G401.6 (cell line): ENCODE data around the gene BORCS8.
"Not testable (repeated sequence)": the region's sequence is repeated elsewhere in the genome, so short reads cannot be mapped to it uniquely, and the experiment has no call there.

Experiments
- FAIRE-seq: peaks from 2 replicates; lab custom pipeline; 2012; peaks lifted over from hg19 to GRCh38; lab: Jason Lieb, UNC

The BORCS8 gene

DNA sequence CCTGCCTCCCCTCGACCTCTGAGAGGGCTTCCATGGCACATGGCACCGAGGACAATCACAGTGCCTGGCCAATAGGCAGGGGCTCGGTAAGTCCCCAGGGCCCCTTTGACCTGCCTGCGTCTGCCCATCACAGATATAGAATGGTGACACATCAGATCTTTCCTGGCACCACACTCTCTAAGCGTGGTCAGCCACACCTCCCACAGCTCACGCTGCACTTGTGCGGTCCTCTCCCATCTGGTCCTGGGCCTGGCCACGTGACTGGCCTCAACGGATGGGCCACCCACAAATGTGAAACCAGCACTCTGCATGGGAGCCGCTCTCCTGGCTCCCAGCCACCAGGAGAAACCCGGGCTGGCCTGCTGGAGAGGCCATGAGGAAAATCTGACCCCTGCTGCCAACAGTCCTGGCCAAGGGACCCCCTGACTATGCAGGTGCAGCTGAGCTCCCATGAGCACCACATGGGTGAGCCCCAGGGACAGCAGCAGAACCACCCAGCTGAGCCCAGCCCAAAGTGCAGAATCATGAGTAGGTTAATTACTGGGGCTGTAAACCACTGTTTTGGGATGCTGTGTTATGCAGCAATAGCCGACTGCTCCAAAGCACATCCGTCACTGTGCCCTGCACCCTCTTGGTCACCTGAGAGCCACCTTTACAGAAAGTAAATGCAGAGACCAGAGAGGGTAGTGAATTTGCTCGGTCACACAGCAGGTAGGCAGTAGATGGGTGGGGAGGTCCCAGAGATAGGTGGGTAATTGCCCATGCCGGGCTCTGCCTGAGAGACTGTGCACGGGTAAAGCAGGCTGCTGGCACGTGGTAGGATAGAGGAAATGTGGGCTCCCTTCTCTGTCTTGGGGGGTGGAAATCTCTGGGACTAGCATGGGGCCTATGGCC is 12.2 kb downstream of the BORCS8 start:
- no peak for FAIRE-seq

DNA sequence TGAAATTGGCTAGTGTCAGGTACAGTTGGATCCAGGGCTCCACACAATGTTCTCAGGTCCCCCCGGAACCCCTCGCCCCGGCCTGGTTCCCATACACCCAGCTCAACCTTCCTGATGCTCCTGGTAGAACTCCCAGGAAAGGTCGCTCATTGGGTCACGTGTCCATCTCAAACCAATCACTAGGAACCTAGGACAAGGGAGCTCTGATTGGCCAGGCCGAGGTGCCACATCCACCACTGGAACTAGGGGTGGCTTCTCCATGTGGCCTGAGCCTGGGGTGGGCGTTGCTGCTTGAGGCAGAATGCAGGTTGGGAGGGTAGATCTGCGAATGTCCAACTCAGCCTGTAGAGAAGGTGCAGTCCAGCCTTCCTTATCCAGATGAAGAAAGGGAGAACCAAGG is 15.0 kb downstream of the BORCS8 start:
- no peak for FAIRE-seq

DNA sequence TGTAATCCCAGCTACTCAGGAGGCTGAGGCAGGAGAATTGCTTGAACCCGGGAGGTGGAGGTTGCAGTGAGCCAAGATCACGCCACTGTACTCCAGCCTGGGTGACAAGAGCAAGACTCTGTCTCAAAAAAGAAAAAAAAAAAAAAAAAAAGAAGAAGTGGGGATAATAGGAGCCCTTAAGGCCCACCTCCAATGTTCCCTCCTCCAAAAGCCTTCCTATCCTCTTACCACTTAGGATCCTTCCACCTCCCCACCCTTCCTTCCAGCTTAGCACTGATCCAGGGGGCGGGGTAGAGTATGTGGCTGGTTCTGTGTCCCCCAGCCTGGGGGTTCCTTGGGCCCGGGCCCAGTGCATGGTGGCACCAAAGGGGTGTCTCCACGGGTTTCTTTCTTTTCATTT is 18.7 kb downstream of the BORCS8 start:
- not testable (repeated sequence) for FAIRE-seq

DNA sequence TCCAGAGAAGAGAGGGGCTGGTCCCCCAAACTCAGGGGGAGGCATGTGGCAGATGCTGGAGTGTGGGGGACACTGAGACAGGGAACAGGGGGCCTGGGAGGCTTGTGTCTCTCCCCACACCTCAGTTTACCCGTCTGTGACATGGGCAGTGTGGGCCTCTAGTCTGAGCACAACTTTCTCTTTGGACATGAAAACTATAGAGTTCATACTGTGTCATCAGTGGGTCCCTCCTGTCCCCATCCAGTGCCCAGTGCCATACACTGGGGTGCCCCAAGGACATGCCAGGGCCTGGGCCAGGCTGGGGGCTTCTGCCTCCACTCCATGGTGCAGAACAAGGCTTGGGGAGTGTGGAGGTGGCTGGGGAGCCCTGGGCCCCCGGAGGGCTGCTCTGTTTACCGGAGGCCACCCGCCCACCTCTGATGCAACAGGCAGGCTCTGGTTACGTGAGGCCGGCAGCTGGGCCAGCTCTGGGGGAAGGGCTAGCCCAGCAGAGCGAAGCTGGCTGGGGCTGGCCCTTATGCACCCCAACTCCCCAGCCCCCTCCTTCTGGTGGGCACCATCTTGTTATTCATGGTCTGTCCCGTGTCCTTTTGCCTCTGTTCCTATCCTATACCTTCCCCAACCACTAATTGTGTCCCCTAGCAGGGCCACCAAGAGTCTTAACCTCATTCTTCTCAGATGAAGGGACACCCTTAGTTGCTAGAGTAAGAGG is 20.0 kb downstream of the BORCS8 start:
- FAIRE-seq: no peak

DNA sequence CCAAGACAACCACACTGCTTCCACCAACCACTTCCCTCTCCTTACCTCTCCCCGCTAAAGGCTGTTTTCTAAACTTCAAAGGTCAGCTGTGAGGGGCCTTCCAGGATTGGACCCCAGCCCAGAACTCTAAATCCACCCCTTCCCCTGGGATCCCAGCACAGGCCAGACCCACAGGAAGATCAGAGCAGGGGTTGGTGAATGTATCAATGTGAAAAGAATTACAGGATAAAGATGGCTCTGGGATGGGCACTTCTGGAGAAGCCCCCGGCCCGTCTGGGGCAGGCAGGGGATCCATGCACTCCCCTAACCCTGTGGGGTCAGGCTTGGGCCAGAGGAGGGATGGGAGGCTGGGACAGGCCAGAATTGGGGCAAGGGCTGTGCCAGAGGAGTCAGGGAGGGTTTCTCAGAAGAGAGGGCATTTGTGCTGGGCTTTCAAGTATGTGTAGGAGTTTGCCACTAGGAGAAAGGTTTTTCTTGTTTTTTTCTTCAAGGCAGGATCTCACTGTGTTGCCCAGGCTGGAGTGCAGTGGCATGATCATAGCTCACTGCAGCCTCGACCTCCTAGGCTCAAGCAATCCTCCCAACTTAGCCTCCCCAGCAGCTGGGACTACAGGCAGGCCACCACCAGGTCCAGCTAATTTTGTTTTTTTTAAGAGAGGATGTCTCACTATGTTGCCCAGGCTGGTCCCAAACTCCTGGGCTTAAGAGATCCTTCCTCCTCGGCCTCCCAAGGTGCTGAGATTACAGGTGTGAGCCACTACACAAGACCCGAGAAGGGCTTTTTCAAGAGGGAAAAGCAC is 20.9 kb downstream of the BORCS8 start:
- FAIRE-seq: no peak

DNA sequence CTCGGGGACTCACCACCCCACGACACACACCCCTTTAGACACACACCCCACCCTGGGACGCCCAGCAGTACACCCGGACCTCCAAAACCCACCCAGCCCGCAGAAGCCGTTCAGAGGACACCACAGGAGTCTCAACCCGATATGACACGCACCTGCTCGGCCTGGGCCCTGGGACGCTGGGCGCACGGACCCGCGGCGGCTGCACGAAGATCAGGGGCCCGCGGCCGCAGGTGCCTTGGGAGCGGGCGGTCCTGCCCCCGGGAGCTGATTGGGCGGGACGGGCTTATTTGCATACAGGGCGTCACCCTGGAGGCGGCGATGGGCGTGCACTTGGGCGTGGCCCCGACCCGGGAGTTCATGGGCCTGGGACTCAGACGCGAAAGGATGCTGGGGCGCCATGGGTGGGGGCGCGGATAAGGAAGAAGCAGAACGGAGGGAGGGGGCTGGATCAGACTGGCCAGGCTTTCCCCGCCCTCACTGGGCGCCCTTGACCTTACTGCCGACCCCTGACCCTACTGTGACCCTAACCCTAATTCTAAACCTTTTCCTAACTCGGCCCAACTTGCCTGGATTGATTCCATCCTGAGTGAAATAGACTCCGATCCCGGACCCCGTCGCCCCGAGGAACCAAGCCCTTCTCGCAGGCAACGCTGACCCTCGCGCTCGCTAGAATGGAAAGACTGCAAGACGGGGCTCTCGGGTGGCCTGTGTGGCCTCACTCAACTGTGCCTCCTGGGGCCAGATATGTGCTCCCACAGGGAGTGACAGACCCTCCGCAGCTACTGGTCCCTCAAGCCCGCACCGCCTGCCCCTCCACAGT is 21.7 kb downstream of the BORCS8 start, which contains the start of gene MEF2B:
MEF2B (minus strand) TSS at position 211 of the 820 bp plus-strand sequence. CDS start 19,528 bp downstream, outside the sequence.
- no peak for FAIRE-seq

DNA sequence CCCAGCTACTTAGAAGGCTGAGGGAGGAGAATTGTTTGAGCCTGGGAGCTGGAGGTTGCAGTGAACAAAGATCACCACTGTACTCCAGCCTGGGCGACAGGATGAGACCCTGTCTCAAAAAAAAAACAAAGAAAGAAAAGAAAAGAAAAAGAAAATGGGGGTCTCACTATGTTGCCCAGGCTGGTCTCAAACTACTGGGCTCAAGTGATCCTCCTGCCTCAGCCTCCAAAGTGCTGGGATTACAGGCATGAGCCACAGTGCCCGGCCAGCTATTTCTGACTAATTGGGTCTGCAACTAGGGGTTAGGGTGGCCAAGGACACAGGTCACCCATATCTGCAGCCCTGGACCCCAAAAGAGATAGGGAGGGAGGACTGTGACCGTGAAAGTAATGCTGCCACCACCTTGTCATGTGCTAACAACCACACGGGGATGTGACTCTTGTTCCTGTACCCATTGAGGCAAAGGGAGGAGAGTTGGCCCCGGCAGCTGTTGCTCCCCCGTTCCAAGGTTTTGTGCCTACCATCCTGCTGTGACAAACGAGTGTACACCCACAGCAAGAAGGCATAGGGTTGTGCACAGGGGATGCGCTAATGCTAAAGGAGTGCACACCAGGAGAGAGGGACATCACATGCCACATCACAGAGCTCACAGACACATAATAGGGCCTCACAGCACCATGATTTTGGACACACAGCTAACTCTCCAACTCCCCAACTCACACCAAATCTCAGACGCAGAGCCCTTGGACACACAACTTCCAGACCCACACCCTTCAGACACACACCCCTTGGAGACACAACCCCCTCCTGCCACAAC is 22.5 kb downstream of the BORCS8 start:
- FAIRE-seq: no peak

DNA sequence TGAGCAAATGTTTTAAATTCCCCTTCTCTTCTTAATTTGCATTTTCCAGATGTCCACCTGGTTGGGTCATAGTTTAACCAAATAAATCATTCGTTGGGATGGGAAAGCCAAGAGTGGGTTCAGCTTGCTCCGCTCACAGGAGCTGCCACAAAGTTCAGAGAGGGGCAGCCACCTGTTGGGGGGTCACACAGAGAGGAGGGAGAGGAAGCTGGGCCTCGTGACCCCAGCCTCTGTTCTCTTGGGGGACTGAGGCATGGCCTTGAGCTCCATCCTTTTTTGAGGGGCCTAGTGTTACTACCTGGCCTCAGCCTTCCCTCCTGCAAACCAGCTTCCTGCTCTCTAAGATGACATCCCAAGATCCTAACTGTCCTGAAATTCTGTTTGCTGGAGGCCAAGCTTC is 24.3 kb downstream of the BORCS8 start:
- FAIRE-seq: no peak

DNA sequence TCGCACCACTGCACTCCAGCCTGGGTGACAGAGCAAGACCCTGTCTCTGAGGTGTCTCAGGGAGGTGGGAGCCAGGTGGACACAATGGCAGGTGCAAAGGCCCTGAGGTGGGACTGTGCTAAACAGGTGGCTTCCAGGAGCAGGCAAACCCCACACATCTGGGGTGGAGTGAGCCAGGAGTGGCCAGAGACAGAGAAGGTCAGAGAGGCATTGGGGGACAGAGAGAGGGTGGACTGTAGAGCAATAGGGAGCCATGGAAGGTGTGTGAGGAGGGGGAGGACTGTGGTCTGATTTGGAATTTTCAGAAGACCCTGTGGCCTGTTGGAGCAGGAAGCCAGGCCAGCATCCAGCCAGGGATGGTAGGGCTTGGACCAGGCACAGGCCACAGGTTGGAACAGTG is 26.6 kb downstream of the BORCS8 start:
- no peak for FAIRE-seq

DNA sequence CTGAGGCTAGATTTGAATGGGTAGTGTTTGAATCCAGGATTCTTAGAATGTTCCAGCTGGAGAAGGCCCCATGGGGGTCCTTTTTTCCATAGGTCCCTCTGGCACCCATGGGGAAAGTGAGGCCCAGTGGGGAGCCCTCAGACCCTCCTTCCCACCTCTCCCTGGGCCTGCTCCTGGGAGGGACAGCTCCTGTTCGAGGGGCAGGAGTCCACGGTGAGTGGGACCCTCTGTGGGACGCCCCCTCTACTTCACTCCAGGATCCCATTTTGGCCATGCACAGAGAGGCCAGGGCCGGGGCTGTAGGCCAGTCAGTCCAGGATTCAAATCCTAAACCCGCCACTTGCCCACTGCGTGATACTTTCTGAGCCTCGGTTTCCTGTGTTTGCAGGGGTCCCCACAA is 29.5 kb downstream of the BORCS8 start:
- no peak for FAIRE-seq

DNA sequence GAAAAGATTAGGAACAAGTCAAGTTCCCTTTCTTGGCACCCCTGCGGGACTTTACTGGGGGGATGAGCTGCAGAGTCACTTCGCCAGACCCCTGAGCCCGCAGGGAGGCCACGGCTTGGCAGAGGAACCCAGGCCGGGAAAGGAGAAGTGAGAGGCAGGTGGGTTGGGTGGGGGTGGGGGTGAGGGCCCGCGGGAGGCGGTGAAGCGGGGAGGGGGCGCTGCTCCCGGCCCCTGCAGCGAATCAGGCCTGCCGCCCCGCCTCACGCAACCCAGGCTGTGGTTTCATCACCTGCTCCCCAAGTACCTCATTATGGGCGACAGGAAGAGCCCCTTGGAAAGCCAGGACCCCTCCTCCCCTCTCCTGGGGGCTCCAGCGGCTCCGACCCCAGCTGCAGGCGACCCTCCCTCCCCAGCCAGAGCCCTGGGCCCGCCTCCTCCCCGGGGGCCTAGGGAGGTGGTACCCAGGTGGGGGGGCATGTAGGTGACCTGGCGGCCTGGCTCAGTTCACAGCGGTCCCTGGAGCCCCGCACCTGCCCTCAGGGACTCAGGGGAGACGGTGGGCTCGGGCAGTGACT is 31.4 kb downstream of the BORCS8 start:
- no peak for FAIRE-seq

DNA sequence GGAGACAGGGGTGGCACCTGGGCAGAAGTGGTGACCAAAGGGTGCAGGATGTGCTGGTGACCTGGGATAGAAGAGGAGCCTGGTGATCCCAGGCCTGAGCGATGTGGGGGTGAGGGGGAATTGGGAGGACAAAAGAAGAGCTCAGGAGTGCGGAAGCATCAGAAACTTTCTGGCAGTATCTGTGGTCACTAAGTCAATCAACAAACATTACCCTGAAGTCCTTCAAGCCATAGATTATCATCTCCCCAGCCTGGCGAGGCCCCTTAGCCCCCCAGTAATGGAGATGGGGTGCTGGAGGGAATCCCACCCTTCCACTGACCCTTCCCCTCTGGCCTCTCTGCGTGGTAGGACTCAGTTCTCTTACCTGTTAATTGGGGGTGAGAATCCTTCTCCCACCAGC is 32.4 kb downstream of the BORCS8 start:
- no peak for FAIRE-seq

DNA sequence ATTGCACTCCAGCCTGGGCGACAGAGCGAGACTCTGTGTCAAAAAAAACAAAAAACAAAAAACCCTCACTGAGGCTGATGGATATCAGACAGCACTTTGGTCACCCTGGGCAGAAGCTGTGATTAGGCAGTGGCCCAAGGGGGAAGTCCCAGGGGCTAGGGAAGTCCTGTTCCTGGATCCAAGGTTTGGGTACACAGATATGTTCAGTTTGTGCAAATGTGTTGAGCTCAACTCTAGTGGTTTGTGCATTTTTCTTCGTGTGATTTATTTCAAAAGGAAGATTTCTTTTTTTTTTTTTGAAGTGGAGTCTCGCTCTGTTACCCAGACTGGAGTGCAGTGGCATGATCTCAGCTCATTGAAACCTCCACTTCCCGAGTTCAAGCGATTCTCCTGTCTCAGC is 34.1 kb downstream of the BORCS8 start:
- no peak for FAIRE-seq

DNA sequence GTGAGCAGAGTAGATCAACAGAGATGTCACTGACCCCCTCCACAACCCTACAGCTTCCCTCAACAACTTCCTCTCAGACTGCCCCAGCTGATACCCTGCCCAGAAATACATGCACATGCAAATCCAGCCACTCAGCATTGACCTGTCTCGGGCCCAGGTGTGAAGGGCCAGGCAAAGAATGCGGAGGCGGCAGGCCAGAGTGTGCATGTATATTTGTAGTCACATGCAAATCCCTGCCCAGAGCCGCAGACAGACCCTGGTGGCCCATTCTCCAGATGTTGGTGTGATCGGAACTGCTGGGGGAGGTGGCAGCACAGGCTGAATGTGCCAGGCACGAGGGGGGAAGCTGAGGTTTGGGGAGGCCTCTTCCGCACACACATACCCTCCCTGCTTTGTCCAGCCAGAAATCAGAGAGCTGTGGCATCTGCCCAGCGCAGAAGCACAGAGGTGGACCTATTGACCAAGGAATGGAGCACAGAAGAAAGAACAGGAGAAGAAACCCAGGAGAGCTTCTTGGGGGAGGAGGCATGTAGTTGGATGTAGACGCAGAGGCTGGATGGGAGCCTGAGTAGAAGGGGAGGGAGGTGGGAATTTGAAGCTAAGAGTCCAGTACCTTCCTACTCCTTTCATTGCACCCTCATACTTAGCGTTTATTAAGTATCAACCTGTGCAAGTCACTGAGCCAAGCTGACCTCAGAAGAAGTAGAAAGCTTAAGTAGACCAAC is 36.3 kb downstream of the BORCS8 start:
- no peak for FAIRE-seq

DNA sequence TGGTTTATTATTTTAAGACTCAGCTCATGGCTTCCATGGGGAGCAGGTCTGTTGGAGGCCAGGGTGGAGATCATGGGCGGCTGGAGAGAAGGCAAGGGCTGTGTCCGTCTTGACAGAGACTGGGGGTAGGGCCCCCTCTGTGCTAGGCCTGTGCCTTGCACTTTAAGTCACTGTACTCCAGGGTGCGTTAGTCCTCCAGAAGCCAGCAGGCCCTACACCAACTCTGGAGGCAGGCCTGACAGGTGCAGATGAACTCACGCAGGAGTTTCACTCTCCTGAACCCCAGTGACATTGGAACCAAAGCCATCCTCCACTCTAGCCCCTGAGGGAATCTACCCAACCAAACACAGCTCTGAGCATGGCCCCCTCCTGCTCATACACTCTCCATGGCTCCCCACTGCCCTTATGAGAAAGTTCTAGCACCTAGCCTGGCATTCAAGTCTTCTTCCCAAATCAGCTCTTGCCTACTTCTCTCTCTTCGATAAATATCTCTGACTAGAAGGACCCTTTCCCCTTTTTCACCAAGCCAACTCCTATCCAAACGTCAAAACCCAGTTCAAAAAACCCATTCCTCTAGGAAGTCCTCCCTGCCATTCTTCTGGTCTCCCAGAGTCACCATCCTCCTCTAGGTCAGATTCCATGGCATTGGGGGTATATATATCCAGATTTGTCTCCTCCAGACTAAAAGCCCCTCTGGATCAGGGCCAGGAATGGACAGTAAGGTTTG is 37.0 kb downstream of the BORCS8 start:
- no peak for FAIRE-seq

DNA sequence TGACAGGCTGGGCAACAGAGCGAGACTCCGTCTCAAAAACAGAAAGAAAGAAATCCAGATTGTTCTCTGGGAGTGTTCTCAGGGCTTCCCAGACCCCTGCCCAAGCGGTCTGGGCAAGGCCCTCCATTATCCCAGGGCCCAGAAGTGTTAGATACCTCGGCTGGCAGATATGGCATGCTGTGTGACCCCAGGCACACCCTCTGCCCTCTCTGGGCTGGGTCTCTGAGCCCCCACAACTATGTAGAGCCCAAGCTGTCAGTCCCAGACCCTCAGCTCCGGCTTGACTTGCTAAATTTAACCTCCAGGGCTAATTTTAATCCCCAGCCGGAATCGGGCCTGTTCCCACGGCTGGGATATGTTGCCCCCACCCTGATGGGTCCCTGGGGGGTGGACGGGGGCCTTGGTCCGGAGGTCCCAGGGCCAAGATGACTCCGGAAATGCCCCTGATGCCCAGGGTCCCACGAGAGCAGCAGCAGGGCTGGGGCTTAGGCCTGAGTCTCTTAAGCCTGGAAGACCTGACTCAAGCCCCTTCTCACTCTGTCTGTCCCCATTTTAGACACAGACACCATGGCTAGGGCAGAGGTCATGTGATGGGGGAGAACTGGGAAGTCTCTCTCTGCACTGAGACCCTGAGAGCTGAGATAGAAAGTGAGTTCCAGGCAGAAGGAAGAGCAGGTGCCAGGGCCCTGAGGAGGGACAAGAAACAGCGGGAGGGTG is 39.1 kb downstream of the BORCS8 start:
- FAIRE-seq: no peak

DNA sequence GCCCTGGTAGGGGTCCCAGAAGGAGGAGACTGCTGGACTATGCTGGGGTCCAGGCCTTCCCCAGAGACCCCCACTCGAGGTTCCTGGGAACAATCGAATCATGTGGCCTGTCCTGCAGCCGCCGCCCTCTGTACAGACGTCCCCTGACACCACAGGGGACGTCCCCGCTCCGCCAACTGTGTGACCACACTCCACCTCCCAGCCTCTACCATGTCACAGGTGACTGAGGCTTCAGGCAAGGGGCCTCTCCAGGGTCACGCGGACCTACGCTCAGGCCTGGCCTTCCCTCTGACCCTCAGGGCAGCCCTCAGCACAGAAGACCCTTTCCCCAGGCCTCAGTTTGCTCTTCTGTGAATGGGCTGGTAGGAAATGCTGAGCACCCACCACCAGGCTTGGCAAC is 40.5 kb downstream of the BORCS8 start:
- no peak for FAIRE-seq

DNA sequence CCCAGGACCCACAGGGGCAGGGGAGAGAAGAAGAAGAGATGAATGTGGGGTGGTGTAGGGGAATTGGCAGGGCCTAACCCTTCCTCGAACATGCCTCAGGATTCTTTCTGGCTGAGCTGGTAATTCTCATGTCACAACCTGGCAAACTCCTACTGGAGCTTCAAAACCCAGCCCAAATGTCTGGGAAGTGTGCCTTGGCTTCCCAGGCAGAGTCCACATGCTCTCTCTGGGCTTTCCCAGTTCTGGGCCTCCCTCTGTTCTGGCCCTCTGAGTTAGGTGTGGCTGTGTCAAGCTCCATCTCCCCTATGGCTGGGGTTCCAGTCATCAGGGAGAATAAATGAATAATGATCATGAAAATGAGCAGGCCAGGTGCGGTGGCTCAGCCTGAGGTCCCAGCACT is 42.5 kb downstream of the BORCS8 start:
- FAIRE-seq: no peak

DNA sequence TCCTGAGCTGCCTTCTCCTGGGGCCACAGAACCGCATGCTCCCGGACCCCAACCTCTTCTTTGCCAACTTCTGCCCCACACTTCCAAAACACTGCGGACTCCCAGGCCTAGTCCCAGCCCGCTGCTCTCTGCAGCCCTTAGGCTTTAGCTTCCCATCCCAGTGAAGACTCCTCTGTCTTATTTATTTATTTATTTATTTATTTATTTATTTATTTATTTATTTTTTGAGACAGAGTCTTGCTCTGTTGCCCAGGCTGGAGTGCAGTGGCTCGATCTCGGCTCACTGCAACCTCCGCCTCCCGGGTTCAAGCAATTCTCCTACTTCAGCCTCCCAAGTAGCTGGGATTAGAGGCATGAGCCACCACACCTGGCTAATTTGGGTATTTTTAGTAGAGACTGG is 43.4 kb downstream of the BORCS8 start:
- not testable (repeated sequence) for FAIRE-seq
